ENCODE results near the gene HS6ST1. TPM values are rescaled to one million over a fixed set of nuclear protein-coding genes. Genes with fewer than 3 reads are reported as not detected.

Gene HS6ST1
- total and polyA plus RNA-seq, 7 donors, result 13.6 to 90.9 (median 38.9) TPM

DNA sequence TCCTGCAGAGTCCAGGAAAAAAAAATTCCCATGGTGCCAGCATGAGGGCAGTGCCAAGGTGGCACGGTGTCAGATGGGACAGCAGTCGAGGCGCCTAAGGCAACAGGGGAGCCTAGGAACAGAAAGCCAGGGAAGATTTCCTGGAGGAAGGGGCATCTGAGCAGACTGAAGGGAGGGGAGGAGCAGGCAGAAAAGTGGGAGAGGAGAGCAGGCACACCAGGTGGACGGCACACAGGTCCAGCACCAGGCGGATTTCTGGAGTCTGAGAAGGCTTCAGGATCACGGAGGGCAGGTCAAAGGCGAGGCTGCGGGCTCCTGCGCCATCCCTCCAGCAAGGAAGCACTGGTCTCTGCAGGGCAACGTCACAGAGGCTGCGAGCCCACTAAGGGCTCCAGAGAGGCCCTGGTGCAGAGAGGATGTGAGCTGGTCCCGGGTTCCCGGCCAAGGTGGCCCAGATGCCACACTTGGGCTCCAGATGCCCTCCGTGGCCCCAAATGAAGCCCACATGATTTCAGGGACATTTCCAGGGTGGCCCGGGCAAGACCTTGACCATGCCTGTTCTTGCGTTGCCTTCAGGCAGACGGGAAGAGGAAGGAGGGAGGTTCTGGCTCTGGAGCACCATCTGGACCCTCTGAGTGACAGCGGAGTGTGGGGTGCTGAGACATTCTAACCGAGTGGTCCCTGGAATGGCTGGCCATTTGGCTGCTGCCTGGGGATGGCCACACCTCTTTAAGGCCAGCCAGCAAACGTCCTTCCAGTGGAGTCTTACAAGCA lies 4.1 kb downstream of the HS6ST1 start:
- Histone ChIP-seq H3K4me3 (peak overlapping the region; percentile 97), H3K27me3 (ENCODE audit: insufficient read depth in 3 of 3, low read length in 2 of 3) (no peaks in the 10 kb centered on the region), H3K9me3 (no peaks in the 10 kb centered on the region), H3K4me1 (peaks cover 58% of the 10 kb centered on the region), H3K36me3 (ENCODE audit: insufficient read depth in 1 of 2, low read depth in 1 of 2) (no peaks in the 10 kb centered on the region), H3K27ac (peak overlapping the region; percentile 41)
- DNase-seq, result peak in 1 of 2 donors; percentile 51
- no peak for ATAC-seq
- TF ChIP-seq, protein P1, sequence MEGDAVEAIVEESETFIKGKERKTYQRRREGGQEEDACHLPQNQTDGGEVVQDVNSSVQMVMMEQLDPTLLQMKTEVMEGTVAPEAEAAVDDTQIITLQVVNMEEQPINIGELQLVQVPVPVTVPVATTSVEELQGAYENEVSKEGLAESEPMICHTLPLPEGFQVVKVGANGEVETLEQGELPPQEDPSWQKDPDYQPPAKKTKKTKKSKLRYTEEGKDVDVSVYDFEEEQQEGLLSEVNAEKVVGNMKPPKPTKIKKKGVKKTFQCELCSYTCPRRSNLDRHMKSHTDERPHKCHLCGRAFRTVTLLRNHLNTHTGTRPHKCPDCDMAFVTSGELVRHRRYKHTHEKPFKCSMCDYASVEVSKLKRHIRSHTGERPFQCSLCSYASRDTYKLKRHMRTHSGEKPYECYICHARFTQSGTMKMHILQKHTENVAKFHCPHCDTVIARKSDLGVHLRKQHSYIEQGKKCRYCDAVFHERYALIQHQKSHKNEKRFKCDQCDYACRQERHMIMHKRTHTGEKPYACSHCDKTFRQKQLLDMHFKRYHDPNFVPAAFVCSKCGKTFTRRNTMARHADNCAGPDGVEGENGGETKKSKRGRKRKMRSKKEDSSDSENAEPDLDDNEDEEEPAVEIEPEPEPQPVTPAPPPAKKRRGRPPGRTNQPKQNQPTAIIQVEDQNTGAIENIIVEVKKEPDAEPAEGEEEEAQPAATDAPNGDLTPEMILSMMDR (IDR thresholded peaks at IDR 0.05), result no peak
- 71 to 87% (median 72%) methylated on average over 20 of the region's 20 CpGs for WGBS, 3 donors
- intact Hi-C loops (cut with DNase I), result no loop called here

DNA sequence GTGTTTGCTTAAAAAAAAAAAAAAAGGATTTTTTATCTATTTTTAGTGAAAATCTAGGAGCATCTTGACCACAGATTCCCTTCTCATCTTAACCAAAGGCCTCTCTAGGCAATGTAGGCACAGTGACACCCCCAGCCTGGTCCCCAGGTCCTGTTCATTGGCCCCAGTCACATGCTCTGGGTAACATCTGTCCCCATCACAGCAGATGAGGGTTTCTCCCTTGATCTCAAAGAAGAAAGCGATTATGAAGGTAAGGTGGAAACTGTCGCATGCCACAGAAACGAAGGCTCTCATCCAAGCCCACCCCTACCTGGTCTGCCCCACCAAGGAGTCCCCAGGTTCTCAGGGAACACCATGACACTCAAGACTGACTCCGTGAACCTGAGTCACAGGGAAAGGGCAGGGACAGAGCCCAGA lies 4.7 kb downstream of the HS6ST1 start:
- TF ChIP-seq, protein P1 (IDR thresholded peaks at IDR 0.05), result no peak
- intact Hi-C loops (cut with DNase I), result no loop called here
- H3K4me3 ChIP-seq, result no peak overlapping the region
- DNase-seq (no peak), ATAC-seq (no peak)
- H3K9me3 ChIP-seq, result no peaks in the 10 kb centered on the region
- H3K27ac ChIP-seq, result no peak overlapping the region
- H3K4me1 ChIP-seq, result peaks cover 61% of the 10 kb centered on the region
- no peaks in the 10 kb centered on the region for H3K36me3 ChIP-seq (ENCODE audit: insufficient read depth in 1 of 2, low read depth in 1 of 2)
- no peaks in the 10 kb centered on the region for H3K27me3 ChIP-seq (ENCODE audit: insufficient read depth in 3 of 3, low read length in 2 of 3)
- 63 to 91% (median 69%) methylated on average over 4 of the region's 4 CpGs for WGBS, 3 donors

DNA sequence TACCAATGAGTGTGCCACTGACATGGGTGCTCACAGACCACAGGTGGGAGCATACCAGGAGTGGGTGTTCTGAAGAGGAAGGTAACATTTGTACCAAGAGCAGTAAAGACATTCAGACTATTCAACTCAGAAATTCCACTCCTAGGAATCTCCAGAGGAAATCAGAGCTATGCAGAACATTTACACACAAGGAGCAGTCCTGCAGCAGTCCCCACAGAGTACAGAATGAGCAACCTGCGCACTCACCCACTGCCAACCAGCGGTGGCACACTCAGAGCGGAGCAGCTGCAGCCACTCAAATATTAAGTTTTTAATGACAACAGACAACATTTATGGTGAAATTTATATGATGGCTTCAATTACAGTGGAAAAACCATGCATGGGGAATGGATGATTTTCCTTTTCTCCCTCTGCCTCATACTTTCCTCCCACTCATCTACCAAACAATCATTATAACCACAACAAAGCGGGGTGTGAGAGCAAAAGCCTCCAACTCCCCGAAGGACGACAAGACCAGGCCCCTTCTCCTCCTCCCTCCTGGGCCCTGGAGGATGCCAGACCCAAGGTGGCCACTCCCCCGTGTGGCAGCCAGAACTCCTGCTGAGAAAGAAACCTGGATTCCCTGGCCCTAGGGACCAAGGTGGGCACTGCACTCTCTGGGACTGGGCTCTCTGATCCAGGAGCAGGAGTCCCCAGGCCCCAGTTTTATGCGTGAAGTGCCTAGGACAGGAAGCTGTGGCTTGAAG lies 5.4 kb downstream of the HS6ST1 start:
- H3K36me3 ChIP-seq (ENCODE audit: insufficient read depth in 1 of 2, low read depth in 1 of 2), result no peaks in the 10 kb centered on the region
- peak in 1 of 2 donors; percentile 32 for DNase-seq
- H3K27me3 ChIP-seq (ENCODE audit: insufficient read depth in 3 of 3, low read length in 2 of 3), result no peaks in the 10 kb centered on the region
- intact Hi-C loops (cut with DNase I), result no loop called here
- no peak overlapping the region for H3K27ac ChIP-seq
- WGBS, 3 donors, result 67 to 74% (median 72%) methylated on average over 8 of the region's 8 CpGs
- TF ChIP-seq, protein P1 (IDR thresholded peaks at IDR 0.05), result no peak
- H3K9me3 ChIP-seq, result no peaks in the 10 kb centered on the region
- no peak for ATAC-seq
- H3K4me1 ChIP-seq, result peaks cover 68% of the 10 kb centered on the region
- H3K4me3 ChIP-seq, result no peak overlapping the region

DNA sequence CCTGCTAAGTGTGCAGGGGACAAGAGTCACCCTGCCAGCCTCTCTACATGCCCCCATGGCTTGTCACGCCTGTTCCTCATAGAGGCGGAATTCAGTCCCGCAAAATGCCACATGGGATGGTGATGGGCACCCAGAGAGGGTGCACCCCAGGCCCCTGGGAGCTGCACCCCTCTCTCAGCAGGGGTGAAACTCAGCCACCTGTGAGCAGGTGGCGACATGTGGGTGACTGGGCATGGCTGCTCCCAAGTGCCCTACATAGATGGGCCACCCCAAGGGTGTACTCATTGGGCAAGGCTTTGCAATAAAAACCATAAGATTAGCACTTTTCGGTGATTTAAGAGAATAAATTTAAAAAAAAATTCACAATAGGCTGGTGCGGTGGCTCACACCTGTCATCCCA lies 6.3 kb downstream of the HS6ST1 start:
- intact Hi-C loops (cut with DNase I), result no loop called here

More for the DNA sequence above, 6.3 kb downstream of the HS6ST1 start:
- TF ChIP-seq, protein P1 (IDR thresholded peaks at IDR 0.05), result no peak
- no peak overlapping the region for H3K4me3 ChIP-seq
- peak in 1 of 2 donors; percentile 31 for DNase-seq
- H3K9me3 ChIP-seq, result no peaks in the 10 kb centered on the region
- WGBS, 3 donors, result 96 to 98% (median 97%) methylated on average over 6 of the region's 6 CpGs
- H3K27me3 ChIP-seq (ENCODE audit: insufficient read depth in 3 of 3, low read length in 2 of 3), result no peaks in the 10 kb centered on the region
- H3K36me3 ChIP-seq (ENCODE audit: insufficient read depth in 1 of 2, low read depth in 1 of 2), result no peaks in the 10 kb centered on the region
- ATAC-seq, result no peak
- peaks cover 76% of the 10 kb centered on the region for H3K4me1 ChIP-seq
- peak overlapping the region; percentile 72 for H3K27ac ChIP-seq
